Left kidney (tissue), 2 donors: ENCODE data around the gene ADNP2. TPM values are rescaled to one million over a fixed set of nuclear protein-coding genes. Genes with fewer than 3 reads are reported as not detected.
"Not testable (repeated sequence)": the region's sequence is repeated elsewhere in the genome, so short reads cannot be mapped to it uniquely, and the experiment has no call there.

Source experiments
- DNase-seq: peaks from one replicate; pipeline ENCODE4 v3.0.0-alpha.2; 2013
- polyA plus RNA-seq: library from polyadenylated mRNA; unstranded; fragments of 120-200 nt; gene quantifications from one replicate; pipeline ENCODE4 v1.2.1, GENCODE V29; 2013; ENCODE audit not compliant: insufficient read length

The ADNP2 gene
- polyA plus RNA-seq, 1 donor = 29.0 TPM

DNA sequence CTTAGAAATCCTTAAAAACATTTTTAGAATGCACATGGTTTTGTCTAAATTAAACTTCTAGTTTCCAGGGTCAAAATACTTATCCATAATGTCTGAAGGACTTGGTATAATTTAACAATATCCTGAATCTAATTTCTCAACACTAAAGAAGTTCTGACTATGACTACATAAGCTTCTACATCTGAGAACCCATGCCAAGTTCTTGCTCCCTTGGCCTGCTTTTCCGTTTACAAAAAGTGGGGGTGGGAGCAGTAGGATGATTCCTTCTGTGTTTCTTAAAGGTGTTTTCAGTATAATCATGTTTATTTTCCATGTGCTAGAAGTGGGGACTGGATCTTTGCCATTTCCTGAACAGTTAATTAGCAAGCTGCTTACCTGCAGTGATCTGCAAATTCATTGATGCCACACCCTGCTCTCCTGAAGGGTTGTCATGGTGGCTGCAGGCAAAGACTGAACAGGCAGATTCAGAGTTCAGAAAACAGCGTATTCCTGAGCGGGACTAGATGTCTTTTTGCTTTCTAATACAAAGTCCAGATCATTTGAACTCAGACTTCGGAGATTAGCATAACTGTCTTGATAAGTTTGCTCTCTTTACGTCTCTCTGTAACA lies 36.2 kb downstream of the ADNP2 start:
- DNase-seq = no peak

DNA sequence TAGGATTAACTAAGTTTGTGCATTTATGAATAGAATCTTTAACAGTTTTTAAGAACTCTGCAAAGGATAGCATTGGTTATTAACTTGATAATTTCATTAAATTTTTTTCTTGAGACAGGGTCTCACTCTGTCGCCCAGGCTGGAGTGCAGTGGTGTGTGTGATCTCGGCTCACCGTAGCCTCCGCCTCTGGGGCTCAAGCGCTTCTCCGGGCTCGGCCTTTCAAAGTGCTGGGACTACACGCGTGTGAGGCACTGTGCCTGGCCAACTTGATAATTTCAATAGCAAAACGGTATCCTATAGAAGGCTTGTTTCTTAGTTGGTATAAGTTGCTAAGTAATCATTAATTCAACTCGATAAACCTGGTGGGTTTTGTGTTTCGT lies 38.0 kb downstream of the ADNP2 start:
- peak; percentile 13 for DNase-seq

DNA sequence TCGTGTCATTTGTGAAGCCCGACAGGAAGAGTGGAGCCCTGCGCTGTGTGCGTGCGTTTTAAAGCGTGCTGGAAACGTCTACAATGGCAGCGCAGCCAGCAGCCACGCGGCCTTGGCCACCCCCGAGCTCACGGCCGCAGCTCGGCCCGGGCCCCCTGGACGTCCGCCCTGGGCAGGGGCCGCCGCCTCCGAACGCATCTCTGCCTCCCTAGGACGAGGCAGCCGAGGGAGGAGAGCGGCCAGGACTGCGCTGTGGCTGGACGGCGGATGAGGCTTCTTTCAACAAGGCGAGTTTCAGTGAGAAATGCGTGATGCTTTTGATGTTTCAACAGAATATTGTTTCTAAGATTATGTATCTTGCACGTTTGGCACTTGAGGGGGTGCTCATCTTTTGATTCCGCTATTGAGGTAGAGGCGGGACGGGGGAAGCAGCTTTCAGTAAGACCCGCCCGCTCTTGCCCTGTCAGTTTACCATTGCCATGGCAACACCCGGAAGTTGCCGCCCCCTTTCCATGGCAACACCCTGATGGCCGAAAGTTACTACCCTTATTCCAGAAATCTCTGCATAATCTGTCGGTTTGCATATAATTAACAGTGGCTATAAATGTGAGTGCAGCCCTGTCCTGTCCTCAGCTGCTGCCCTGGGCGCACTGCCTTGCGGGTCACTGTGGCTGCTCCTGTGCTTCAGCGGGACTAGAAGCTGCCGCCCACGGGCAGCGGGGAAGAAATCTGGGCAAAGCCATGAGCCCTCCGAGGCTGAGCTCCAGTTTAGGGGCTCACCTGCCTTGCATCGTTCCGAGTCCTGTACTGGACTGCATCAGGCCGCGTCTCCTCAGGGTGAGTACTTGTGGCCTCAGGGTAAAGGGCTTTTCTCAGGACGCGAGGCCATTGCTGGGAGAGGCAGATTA lies 38.6 kb downstream of the ADNP2 start:
- peak; percentile 87 for DNase-seq

DNA sequence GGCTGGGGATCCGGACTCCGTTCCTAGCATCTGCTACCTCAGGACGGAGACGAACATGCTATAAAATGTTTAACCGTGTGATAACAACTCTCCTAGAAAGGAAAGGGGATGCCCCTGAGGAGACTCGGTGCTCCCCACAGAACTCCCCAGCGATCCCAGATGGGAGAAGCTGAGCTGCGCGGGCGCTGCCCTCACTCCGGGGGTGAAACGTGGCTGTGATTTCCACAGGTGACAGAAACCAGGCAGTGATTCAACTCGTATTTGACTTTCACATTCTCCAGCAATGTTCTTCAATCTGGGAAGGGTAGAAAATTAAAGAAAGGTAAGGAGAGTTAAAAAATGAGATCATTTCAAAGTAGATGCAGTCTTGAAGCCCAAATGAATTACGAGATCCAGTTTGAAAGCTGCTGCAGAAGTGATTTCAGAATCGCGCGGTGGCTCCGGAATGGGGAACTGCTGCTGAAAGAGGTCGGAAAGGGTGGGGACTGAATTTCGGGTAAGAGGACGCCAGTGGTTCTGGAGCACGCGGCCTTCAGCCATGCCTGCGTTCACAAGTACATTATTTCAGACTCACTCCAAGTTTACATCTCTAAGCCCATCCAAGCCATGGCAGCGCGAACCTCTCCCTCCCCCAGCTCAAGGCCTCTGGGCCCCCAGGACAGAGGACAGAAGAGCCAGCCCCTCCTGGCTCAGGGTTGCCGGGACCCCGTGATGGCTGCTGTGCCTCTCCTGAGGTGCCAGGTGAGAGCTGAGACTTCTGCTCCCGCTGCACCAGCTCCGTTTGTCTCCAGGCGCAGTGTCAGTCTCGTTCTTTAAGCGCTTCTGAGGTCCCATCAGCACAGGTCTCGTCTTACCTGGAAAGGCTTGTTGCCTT lies 39.5 kb downstream of the ADNP2 start:
- no peak for DNase-seq

DNA sequence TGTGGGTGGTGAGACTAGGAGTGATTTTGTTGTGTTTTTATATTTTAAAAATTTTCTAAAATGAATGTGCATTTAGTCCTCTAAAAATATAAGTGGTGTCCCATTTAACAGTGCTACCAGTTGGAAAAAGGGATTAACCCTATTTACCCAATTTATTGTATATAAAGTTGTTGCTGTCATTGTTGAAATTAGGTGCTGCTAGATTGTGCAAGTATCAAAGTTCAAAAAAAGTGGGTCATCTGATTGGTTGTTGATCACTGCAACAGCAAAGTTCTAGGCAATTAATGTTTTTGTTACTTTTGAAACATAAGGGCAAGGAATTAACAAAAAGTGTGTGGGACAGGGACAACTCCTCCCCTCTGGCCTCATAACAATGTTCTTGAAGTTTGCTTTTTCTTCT lies 40.6 kb downstream of the ADNP2 start:
- no peak for DNase-seq

DNA sequence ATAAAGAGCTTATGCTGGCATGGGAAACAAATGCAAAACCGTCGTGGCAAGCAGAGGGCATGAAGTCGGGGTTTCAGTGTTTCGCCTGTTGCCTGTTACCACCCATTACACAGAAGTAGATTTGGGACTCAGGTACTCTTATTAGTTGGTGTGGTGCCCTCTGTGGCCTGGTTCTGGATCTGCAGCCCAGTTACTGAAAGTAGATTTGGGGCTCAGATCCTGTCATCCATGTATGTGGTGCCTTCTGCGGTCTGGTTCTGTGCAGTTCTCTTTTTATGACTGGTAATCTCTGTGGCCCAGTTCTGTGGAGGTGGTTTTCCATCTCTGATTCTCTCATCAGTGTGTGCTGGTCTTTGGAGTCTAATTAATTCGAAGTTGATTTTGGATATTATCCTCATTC lies 45.2 kb downstream of the ADNP2 start:
- no peak for DNase-seq

DNA sequence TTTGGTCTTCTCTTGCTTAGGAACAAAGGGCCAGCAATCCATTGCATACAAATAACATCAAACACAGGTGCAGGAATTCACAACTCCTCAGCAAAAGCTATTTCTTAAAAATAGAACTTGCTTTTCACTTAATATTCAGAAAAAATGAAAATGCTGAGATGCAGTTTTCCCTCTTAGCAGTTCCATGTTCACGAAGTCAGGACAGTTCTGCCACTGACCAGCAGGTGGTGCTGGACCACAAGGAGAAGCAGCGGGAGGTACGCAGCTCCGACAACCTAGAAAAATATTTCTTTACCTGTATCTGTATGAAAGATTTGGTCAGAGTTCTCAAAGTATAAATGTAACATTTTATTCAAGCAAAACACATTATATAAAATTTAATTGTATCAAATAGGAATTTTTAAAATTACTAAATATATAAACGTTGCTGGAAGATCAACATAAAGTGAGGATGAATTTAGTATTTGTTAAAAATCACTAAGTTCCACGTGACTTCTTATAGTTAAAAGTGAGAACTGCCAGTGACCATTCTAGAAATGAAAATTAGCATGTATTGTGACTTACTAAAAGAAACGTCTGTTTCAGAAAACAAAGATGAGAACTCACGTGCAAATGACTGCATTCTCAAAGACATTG lies 48.8 kb downstream of the ADNP2 start:
- peak; percentile 69 for DNase-seq

DNA sequence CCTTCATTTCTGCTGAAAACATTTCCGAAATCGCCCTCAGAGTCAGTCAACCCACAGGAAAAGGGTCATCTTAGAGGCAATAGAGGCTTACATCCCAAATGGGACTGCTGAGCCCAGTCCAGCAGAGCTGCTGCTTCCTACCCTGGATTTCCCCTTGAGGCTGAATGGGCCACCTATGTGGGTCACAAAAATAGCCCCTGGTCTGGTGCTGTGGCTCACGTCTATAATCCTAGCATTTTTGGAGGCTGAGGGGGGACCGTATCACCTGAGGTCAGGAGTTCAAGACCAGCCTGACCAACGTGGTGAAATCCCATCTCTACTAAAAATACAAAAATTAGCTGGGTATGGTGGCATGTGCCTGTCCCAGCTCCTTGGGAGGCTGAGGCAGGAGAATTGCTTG lies 49.3 kb downstream of the ADNP2 start:
- no peak for DNase-seq

DNA sequence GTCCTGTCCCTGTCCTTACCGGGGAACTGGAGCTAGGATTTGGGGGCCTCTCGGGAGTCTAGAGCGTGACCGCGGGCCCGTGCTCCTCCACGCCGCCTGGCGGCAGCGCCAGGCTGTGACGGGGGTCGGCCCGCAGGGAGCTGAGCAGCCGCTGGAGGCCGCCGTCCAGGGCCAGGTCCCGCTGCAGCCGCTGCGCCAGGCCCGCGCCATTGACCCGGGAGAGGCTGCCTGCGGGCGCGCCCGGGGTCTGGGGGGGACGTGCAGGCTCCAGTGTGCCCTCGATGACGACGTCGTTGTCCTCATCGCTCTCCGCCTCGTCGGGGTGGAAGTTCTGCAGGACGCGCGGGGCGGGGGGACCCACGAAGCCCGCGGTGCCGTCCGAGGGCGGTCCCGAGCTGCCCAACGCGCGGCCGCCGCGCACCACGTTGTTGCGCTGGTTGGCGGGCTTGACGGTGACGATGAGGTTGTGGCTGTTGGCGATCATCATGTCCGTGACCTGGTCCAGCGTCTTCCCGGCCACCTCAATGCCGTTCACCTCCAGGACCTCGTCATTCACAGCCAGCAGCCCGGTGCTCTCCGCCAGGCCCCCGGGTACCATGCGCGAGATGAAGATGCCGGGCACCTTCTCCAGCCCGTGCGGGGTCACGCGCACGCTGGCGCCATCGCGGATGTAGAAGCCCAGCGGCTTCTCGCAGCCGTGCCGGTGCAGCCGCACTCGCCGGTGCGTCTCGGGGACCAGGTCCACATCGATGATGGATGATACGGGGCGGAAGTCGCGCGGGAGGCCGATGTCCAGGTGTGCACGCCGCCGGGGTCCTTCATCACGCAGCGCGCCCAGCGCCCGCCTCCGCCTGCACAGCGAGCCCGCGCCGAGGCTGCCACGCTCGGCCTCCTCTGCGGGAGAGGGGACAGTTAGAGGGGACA lies 50.9 kb downstream of the ADNP2 start:
- DNase-seq = no peak

DNA sequence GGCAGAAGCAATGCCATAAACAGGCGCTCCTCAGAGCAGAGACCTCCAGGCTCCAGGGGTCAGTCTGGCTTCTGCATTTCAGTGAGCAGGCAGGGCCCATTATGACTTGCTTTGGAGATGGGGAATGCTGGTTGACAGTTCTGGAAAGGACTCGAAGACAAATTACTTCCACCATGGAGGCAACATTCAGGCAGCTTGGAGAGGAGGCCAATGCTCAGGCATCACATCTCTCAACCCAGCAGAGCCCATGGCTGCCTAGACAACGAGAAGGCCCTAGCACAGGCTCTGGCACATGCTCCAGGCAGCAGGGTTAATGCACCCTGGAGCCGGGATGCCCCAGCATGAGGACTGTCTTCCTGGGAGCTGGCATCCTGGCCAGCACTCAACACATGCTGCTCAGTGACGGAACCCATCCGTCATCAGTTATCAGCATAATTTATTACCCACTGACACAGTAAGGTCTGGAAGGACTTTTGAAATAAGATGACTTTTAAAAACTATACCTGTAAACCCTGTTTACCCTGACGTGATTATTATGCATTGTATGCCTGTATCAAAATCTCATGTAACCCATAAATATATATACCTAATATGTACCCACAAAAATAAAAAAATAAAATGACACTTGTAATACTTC lies 52.8 kb downstream of the ADNP2 start:
- DNase-seq = no peak

DNA sequence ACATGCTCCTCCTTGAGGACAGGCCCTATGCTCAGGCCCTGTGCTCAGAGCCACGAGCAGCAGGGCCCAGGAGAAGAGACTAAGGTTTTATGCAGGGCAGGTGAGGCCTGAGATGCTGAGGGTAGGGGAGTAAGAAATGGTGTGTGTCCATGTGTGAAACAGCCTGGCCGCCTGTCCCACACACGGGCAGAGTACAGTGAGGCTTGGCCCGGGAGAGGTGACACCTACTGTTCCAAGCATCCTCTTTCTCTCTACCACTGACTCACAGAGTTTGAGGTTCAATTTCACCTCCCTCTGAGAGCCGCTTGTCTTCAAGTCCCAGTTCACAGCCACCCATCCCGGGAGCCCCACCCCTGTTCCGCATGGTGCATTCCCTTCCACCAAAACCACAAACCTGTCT lies 54.1 kb downstream of the ADNP2 start:
- DNase-seq = no peak

DNA sequence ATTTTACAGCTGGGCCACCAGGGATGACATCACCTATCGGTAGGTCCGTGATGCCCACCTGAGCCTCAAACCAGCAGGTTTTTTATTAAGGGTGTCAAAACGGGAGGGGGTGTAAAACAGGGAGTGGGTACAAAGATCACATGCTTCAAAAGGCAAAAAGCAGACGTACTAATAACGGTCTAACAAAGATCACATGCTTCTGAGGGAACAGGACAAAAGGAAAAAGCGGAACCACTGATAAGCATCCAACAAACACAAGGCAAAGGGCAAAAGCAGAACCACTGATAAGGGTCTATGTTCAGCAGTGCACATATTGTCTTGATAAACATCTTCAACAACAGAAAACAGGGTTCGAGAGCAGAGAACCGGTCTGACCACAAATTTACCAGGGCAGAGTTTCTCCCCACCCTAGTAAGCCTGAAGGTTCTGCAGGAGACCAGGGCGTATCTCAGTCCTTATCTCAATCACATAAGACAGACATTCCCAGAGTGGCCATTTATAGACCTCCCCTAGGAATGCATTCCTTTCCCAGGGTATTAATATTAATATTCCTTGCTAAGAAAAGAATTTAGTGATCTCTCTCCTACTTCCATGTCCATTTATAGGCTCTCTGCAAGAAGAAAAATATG lies 55.8 kb downstream of the ADNP2 start:
- DNase-seq = not testable (repeated sequence)

DNA sequence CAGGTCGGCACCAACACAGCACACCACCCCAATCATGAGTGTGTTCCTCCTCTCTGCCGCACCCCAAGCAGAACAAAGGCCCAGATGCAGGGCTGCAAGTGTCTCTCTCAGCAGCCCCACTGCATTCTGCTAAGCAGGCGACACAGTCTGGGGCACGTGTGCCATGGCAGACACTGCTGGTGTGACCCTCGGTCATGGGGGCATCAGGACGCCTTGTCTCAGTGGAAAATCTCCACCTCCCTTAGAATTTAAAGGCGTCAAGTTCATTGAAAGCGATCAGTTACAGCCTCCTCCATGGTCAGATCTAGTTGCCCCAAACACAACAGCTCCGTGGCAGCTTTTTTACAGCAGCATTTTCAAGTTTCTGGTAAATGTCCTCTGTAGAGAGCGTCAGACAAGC lies 57.2 kb downstream of the ADNP2 start:
- DNase-seq = no peak

DNA sequence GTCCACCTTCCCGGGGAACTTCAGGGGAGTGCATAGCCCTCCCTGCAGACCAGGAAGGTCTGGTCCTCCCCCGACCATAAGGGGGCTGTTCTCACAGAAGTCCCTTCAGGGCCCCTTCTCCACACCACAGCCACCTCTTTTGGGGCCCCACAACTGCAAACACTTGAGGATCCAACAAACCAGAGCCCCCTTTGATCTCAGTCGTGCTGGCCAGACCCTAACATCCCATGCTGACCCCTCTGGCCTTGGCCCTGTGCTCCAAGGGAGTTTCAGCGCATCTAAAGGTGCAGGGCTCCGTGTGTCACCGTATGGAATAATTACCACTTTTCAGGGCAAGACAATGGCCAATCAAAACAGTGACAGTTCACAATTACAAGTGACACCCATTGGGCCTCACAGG lies 57.7 kb downstream of the ADNP2 start:
- no peak for DNase-seq

DNA sequence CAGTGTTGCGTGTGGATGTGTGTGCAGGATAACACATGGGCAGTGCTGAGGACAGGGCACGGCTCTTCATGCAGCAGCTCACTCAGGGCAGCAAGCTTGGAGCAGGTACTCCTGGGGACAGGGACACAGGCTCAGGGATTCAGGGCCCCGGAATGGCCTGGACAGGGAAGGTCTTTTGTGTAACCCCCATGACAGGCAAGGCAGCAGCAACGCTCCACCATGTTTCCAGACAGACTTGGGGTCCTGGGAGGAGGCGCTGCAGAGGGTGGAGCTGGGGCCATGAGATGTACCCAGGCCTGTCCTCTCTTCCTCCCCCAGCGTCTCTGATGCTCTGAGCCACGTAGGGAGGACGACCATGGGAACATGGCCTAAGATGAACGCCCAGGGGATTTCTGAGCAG lies 58.3 kb downstream of the ADNP2 start:
- DNase-seq = no peak

DNA sequence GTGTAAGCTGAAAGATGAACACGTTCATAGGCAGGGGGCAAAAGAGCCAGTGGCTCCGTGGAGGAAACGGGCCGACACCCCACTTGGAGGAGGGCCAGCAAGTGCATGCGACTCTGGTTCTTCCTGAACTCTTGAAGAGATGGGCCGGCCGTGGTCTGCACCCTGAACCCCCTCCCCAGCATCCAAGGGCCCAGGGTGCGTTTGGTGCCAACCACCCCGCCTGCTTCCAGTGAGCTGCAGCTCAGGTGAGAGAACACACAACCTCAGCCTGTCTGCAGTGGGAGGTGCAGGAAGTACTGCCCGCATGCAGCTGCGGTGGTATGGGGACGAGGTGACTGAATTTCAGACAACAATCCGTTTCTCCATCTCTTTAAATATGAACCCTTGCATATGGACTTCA lies 58.9 kb downstream of the ADNP2 start:
- DNase-seq = no peak

DNA sequence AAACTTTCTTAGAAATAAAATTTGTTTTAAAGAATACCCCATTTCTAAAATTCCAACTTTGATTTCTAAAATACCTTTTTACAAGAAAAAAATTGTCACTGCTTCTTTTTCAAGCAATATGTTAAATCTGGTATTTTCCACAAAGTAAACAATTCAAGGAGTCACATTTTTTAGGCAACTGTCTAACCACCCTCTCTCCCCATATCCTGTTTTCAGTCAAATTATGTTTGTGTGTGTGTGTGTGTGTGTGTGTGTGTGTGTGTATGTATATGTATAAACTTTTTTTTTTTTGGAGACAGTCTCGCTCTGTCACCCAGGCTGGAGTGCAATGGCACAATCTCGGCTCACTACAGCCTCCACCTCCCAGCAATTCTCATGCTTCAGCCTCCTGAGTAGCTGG lies 59.3 kb downstream of the ADNP2 start:
- DNase-seq = no peak

DNA sequence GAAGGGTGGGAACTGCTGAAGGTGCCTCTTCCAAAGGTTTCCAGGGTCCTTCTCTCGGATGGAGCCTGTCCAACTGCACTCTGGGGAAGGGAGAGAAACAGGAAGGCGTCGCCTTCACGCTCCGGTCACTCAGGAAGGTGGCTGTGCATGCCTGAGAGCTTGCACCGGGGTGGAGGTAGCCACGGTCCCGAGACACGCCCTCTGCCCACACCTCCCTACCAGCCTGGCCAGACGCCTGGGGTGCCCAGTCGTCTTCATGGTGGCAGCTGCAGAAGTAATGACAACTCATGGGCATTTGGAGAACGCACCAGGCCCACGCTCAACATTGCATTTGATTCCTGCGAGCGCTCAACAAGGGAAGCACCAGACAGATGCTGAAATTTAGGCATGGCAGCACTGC lies 59.9 kb downstream of the ADNP2 start:
- no peak for DNase-seq

DNA sequence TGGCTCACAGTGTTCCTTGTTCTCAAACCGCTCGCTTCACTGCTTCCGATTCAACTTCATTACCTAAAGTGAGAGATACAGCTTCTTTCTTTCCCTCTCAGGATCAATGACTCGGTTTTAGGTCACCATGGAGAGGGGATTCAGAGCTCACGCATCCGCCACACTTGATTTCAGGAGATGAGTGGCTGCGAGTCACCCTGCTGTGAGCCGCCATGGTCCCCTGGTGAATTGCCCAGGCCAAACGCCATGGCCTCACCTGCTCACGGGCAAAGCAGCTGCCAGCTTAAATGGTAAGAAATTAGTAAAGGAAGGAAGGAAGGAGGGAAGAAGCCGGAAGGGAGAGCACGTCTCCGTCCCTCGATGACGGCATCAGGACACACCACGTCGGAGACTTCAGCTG lies 60.5 kb downstream of the ADNP2 start:
- no peak for DNase-seq

DNA sequence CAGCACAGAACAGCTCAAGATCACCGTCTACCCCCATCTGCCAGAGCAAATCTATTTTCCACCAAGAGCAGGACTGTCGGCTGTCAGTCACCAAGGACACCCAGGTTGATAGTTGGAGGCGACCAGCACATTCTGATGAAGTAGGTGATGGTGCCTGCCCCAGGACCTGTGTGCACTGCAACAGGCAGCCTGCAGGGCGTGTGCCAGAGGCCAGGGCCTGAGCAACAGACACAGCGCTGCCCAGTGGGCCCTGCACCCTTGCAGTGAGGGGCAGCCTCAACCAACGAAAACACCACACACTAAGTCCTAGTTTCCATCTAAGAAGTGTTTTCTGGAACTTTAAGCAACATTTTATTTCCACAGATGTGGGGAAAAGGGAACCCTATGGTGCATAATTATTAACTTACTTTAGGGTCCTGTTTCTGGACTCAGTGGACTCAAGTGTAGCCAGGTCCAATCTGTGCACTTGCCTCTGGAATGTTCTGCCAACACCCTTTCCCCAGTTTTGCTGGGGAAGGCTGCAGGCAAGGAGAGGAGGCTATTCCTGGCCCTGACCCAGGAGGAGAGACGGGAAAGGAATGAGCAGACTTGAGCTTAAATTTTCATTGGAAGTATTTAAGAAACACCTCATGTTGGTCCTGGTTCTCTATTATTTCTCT lies 61.5 kb downstream of the ADNP2 start:
- DNase-seq = no peak
